HG03103 (cell line): ENCODE results near the gene PGAM4.
"Not testable (repeated sequence)": the region's sequence is repeated elsewhere in the genome, so short reads cannot be mapped to it uniquely, and the experiment has no call there.

Experiments
- ATAC-seq: cut with Tn5 transposase; IDR thresholded peaks from one replicate; pipeline ENCODE4 v1.9.1; 2021; ENCODE audit warnings: low read depth; ENCODE audit not compliant: unreplicated experiment

PGAM4 gene

DNA sequence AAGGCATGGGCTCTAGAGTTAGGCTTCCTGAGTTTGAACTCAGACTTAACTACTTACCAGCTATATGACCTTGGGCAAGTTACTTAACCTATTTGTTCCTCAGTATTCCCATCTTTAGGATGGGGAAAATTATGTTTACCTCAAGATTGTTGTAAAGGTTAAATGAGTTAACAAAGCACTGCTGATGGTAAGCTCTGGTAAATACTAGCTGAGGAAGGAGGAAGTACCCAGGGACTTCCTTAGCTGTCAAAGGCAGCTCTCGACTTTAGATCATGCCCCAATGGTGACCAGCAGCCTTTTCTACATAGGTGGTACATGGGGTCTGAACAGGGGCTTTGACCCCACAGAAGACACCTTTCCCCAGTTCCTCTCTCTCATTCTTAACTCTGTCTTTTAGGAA is 38.9 kb downstream of the PGAM4 start:
- no peak for ATAC-seq

DNA sequence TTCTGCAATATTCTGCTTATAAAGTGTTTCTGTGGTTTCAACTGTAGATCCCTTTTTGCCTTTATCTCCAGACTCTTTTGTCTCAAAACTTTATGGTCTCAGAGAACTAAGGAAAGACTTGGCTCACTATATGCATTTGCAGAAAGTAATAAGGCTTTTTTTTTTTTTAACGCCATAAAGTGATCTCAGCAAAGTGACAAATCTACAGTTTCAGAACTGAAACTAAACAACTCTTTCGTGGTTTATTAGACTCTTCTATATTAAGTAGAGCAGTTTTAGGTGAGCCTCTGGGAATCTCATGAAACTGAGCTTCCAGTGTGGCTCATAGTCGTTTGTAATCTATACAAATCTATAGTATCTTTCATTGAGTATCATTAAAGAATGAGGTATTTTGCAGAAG is 43.7 kb downstream of the PGAM4 start:
- no peak for ATAC-seq

DNA sequence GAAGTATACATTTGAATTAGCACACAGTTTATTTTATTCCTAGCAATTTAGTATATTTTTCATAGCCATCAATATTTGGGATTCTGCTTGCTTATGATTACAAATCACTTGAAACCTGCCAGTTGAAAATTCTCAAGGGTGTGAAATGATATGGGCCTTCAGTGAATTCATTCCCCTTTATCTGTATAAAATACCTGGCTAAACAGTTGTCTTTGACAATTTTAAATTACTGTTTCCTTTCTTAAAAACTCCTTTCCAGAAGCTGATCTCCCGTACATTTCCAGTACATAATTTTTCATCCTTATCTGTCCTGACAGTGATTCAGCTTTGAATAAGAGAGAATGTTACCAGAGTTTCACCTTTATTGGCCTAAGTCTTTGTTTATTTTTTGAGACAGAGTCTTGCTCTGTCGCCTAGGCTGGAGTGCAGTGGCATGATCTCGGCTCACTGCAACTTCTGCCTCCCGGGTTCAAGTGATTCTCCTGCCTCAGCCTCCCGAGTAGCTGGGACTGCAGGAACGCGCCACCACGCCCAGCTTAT is 45.0 kb downstream of the PGAM4 start:
- ATAC-seq = no peak

DNA sequence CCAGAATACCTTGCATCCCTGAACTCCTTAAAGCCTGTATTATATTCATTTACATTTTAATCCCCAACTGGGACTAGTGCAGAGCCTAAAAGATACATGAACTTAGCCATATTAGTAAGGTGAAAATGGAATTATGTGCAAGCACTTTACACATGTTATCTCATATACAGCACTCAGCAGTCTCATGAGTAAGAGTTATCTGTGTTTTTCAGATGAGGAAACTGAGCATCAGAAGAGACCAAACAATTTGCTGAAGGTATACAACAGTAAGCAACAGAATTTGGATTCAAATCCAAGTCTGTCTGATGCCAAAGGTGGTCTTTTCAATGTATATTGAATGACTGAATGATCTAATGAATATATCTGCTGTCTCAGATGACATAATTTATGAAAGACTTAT is 46.7 kb downstream of the PGAM4 start:
- no peak for ATAC-seq

DNA sequence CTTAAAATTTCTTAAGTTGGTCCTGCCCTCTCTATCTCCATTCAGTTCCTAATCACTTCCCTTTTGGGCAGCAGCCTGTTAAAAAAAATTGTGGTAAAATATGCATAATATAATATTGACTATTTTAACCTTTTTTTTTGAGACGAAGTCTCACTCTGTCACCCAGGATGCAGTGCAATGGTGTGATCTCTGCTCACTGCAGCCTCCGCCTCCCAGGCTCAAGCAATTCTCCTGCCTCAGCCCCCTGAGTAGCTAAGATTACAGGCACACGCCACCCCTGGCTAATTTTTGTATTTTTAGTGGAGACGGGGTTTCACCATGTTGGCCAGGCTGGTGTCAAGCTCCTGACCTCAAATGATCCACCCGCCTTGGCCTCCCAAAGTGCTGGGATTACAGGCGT is 50.1 kb downstream of the PGAM4 start:
- ATAC-seq = not testable (repeated sequence)

DNA sequence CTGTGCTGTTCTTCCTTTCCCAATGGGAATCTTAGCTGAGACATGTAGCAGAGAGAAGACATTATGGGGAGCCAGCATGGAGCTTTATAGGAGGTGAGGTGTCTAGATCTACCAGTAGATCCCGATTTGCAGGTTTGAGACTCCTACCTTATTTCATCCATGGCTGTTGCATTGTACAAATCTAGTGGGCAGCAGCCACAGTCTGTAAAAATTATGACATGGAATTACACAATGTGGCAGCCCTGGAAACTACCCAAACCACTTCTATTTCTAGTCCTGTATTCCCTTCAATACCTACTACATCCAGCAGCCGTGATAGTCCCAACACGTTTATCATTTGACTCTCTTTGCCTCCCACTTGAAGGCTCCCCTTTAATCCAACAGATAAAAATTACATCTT is 50.9 kb downstream of the PGAM4 start:
- no peak for ATAC-seq
